ENCODE data around the gene ZDHHC14. TPM values are rescaled to one million over a fixed set of nuclear protein-coding genes. Genes with fewer than 3 reads are reported as not detected.

ZDHHC14 gene
- total and polyA plus RNA-seq, 2 of the 8 experiments (the other 6 are each of a cell fraction or from before 2014, with no cell fraction given) = 2.9 to 5.3 TPM

DNA sequence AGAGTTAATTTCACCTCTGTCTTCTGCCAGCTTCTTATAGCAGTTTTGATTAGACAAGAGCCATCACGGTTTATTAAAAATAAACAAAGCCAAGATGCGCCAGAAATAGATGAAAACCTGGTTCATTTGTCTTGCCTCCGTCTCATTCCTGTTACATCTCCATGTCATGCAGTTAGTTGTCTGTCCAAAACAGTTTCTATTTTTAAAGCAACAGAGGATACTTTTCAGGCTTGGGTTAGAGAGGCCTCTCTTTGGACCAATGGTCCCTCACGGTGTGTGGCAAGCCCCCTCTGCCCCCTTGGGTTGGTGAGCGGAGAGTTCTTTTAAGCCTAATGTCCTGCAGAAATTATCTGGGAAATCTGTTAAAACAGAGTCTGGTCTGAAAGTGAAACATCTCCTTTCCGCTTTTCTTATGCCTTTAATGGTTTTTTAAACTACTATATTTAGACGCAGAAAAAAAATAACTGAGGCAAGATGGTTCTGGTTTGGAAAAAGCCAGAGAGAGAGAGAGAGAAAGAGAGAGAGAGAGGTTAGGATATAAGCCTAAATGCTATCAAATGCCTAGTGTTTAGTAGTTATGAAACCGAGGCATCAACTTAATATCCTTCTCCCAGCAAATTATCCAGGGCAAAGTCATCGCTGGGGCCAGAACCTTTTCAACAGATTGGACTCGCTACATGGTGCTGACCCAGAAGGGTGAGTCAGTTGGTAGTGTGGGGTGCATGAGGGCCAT is 64.5 kb downstream of the ZDHHC14 start:
- POLR2A ChIA-PET (ENCODE audit: partially characterized antibody) = interaction anchor here (0.6 kb wide), 1 partner anchor 127 kb away, joined by 3 read pairs; no protein-coding TSS in a partner anchor
- no peak overlapping the region for H2AK5ac ChIP-seq (ENCODE audit: low read depth, low read length)
- no peaks in the 10 kb centered on the region for H4K20me1 ChIP-seq (replicated peaks in 1 of 2; ENCODE audit: control insufficient read depth in 1 of 2, insufficient read depth in 2 of 2, low read length in 2 of 2)
- no peak overlapping the region for H2BK120ac ChIP-seq (replicated peaks; ENCODE audit: low read depth, low read length)
- DNase-seq (ENCODE audit: low read depth in 1 of 2, low spot score in 2 of 2) = no peak
- no peak overlapping the region for H3K27ac ChIP-seq (ENCODE audit: low read depth, low read length)
- no peak overlapping the region for H3K9ac ChIP-seq (replicated peaks in 1 of 4; ENCODE audit: extremely low read depth in 1 of 4, low read depth in 3 of 4, low read length in 3 of 4)
- no peaks in the 10 kb centered on the region; a peak in 1 of 7 replicates for H3K4me1 ChIP-seq (replicated peaks in 1 of 4; ENCODE audit: control insufficient read depth in 3 of 4, insufficient read depth in 4 of 4, low read length in 3 of 4)
- H2AFZ ChIP-seq (ENCODE audit: low read length) = no peak overlapping the region
- no peak overlapping the region for H3K18ac ChIP-seq (ENCODE audit: extremely low read depth, low read length)
- H3K79me1 ChIP-seq (ENCODE audit: low read depth, low read length) = no peaks in the 10 kb centered on the region
- no peaks in the 10 kb centered on the region; the same call in 1 of the 2 replicates for H3K23me2 ChIP-seq (ENCODE audit: low read depth, low read length)
- H3K56ac ChIP-seq (replicated peaks; ENCODE audit: insufficient read length, low read depth, low read length) = no peak overlapping the region
- no peaks in the 10 kb centered on the region for H3K36me3 ChIP-seq (ENCODE audit: control insufficient read depth in 2 of 4, insufficient read depth in 4 of 4, low read length in 3 of 4)
- no peak overlapping the region for H4K5ac ChIP-seq (ENCODE audit: insufficient read length, low read depth, low read length)
- H3K4ac ChIP-seq (replicated peaks; ENCODE audit: insufficient read length, low read depth, low read length) = no peak overlapping the region
- no peaks in the 10 kb centered on the region for H3K9me3 ChIP-seq (ENCODE audit: insufficient read depth in 2 of 2, low read depth in 1 of 2, low read length in 1 of 2)
- no peaks in the 10 kb centered on the region for H3K27me3 ChIP-seq (replicated peaks in 1 of 4; ENCODE audit: control insufficient read depth in 3 of 4, extremely low read depth in 1 of 4, insufficient read depth in 3 of 4, low read length in 3 of 4)
- CTCF ChIA-PET (ENCODE audit: partially characterized antibody) = interaction anchor here (0.6 to 0.7 kb wide), 3 partner anchors 18 to 205 kb away, joined by 3 read pairs; no protein-coding TSS in a partner anchor
- H4K8ac ChIP-seq (ENCODE audit: extremely low read depth, insufficient read depth, low read length) = no peak overlapping the region
- no peak overlapping the region for H3K4me2 ChIP-seq (ENCODE audit: insufficient read depth in 1 of 2, low read depth in 2 of 2, low read length in 2 of 2)
- H2BK15ac ChIP-seq (ENCODE audit: low read length) = no peak overlapping the region
- H2BK12ac ChIP-seq (ENCODE audit: low read depth, low read length) = no peak overlapping the region
- 80% methylated on average over 10 of the region's 10 CpGs; no CpG with 5 or more reads in 1 of the 2 experiments for WGBS, 2 experiments (ENCODE audit: extremely low coverage in 1 of 2, insufficient coverage in 1 of 2, insufficient read length in 1 of 2, insufficient replicate concordance in 2 of 2, low coverage in 1 of 2, low lambda C conversion rate in 2 of 2, missing lambda C conversion rate in 1 of 2)
- no peak overlapping the region for H2BK20ac ChIP-seq (ENCODE audit: low read length)
- H3K23ac ChIP-seq (ENCODE audit: insufficient read length) = no peak overlapping the region
- H3K79me2 ChIP-seq (ENCODE audit: control insufficient read depth in 1 of 2, insufficient read depth in 2 of 2, low read length in 2 of 2) = no peaks in the 10 kb centered on the region
- no peak overlapping the region for H4K91ac ChIP-seq (replicated peaks; ENCODE audit: insufficient read length, low read length)
- no peak overlapping the region for H3K14ac ChIP-seq (ENCODE audit: insufficient read length)
- no peak overlapping the region for H3K4me3 ChIP-seq (ENCODE audit: extremely low read depth in 1 of 4, insufficient read depth in 2 of 4, low read depth in 3 of 4, low read length in 4 of 4)
- no peak for FAIRE-seq
- H2BK5ac ChIP-seq (ENCODE audit: low read depth, low read length) = no peak overlapping the region
- TF ChIP-seq KDM4A (IDR thresholded peaks at IDR 0.05; ENCODE audit: low read depth, low read length, severe bottlenecking) = no peak
- TF ChIP-seq ASH2L (IDR thresholded peaks at IDR 0.05; ENCODE audit: low read length) = no peak
- no peak for TF ChIP-seq FOSL1 (IDR thresholded peaks at IDR 0.05; ENCODE audit: insufficient read depth, low read depth, low read length)
- TF ChIP-seq ZNF274 (IDR thresholded peaks at IDR 0.05; ENCODE audit: borderline replicate concordance, extremely low read depth, low read length) = no peak
- TF ChIP-seq RAD21 (IDR thresholded peaks at IDR 0.05 in 1 of 2, conservative IDR thresholded peaks at IDR 0.05 in 1 of 2; ENCODE audit: low read depth in 2 of 2, low read length in 2 of 2) = no peak
- TF ChIP-seq KDM5A (IDR thresholded peaks at IDR 0.05; ENCODE audit: low read length) = no peak
- no peak for TF ChIP-seq TBP (IDR thresholded peaks at IDR 0.05; ENCODE audit: low read depth, low read length)
- TF ChIP-seq BCL11A (IDR thresholded peaks at IDR 0.05; ENCODE audit: low read depth in 2 of 2, low read length in 2 of 2) = no peak
- TF ChIP-seq NANOG (IDR thresholded peaks at IDR 0.05; ENCODE audit: insufficient read depth, low read depth, low read length, poor library complexity, severe bottlenecking) = no peak
- TF ChIP-seq SP1 (IDR thresholded peaks at IDR 0.05; ENCODE audit: low read depth, low read length) = no peak
- no peak for TF ChIP-seq MAFK (IDR thresholded peaks at IDR 0.05; ENCODE audit: low read depth, low read length)
